Left cardiac atrium (tissue), 4 donors: Measurements from ENCODE around the gene NEGR1. TPM values are rescaled to one million over a fixed set of nuclear protein-coding genes. Genes with fewer than 3 reads are reported as not detected.

Source experiments
- ATAC-seq, 2 donors: fragments of 200-7000 bp; cut with Tn5 transposase; one replicate each; pipeline ENCODE4 v1.9.1; 2020; ENCODE audit warnings: mild to moderate bottlenecking in 2 of 2, moderate library complexity in 2 of 2
- DNase-seq: peaks from one replicate; pipeline ENCODE4 v3.0.0-alpha.2; 2020
- intact Hi-C, 2 donors: fragments of 100-400 bp; cut with DNase I; formaldehyde crosslinking; loops; one replicate each; pipeline versions ENCODE4 v1.14.1 to v1.15.1; 2022 to 2023
- total RNA-seq, 2 donors: library from RNA; stranded (reverse); fragmentation: NEBNext Ultra II Directional; extraction: Animal tissue kit (Norgen Biotek cat#: 25700); gene quantifications; one replicate each; pipeline ENCODE4 v1.2.1, GENCODE V29; 2021
- donor health status: DM: no; HTN: yes; CAD: no.
- donor health status: DM: no; HTN: yes; CAD: no; lungs with severe emphysema.
- donor health status: DM: yes; HTN: yes; CAD: no.
- donor health status: Dilated cardiomyopathy.

The NEGR1 gene
- total RNA-seq, 2 donors from 2014 or later, result 18.8 to 22.4 TPM

DNA sequence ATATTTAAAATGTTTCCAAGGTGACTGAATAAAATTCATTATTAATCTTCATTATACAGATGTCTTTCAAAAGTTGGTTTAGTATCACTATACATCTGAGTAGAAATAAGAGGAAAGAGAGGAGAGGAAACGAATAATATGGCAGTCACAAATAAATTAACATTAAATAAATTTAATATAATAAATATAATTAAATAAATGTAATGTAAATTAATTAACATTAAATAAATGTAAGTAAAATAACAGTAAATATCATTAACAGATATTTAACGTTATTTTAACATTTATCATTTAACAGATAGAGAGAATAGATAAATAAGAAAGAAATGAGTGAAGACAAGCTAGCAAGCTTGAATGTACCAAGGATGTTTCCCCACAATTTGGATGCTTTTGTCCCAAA, 592.7 kb downstream of the NEGR1 start:
- no peak for DNase-seq
- intact Hi-C loops, result no loop called here

DNA sequence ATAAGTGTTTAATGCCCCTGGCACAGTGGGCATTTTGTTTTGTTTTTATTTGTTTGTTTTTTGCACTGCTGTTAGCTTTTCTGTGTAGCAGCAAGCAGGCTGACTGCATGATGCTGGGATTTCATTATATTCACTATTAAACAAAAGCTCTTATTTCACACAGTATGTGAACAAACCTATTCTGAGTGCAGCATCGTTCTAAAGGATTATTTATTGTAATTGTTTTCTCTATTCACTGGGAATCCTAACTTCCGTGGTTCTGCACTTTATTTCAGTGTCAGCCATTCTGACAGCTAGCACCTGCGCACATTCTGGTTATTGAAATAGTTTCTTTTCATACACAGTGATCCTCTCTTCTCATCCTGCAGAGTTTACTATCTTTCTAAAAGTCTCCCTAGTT, 595.0 kb downstream of the NEGR1 start:
- intact Hi-C loops, result no loop called here
- DNase-seq, result no peak
- ATAC-seq, result no peak

More for the DNA sequence above, 592.7 kb downstream of the NEGR1 start:
- ATAC-seq, result no peak

DNA sequence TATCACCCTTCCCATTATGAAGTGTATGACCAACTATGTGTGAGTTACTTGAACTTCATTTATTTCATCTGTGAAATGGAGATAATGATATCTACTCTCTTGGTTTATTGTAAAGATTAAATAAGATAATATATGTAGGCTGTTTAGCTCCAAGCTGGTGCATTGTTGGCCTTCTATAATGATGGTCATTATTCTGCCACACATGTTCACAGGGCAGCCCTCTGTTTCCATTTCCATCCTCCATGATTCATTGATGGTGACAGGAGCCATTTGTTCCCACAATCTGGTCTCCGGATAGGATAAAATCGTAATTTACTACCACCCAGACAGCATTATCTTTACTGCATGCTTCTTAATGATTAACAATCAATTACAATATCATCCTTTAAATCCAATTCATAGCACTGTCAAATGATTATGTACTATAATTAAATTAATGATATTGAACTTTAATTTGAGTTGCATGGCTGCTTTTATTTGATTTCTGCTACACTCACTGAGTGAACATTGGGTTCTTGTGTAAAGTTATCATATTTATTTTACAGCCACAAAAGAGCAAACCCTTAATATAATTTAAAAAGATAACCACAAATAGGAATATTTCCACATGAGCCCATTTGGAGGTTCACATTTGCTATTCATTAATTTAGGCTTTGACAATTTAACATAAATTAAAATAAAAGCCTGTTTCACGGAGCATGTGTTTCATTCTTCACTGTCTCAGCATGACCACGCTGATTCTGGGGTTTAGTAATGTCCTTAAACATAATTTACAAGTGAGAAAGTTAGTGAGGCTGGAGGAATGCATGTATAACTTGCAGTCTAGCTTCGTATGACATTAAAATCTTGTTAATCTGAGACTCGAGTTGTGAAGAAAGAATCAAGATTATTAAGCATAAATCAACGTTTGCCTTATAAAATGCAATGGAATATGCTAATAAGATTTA, 605.1 kb downstream of the NEGR1 start:
- ATAC-seq, result no peak
- intact Hi-C loops, result no loop called here
- DNase-seq, result no peak

DNA sequence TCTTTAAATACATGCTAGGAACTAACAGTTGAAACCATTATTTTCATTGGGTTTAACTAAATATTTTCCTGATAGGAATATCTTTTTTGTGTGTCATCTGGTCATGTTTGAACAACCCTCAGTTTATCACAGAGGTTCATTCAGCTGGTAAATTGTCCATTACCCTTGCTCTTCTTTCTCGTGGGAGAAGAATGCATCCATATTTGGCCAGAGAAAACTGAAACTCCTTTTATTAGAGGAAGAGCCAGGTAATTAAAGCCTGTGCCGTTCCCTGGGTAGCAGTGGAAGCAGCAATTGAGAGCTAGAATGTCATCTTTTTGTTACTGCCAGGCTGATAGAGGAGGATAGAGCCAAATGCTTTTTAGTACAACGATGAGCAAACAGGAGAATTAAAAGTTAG, 614.3 kb downstream of the NEGR1 start:
- ATAC-seq, result no peak
- intact Hi-C loops, result no loop called here

DNA sequence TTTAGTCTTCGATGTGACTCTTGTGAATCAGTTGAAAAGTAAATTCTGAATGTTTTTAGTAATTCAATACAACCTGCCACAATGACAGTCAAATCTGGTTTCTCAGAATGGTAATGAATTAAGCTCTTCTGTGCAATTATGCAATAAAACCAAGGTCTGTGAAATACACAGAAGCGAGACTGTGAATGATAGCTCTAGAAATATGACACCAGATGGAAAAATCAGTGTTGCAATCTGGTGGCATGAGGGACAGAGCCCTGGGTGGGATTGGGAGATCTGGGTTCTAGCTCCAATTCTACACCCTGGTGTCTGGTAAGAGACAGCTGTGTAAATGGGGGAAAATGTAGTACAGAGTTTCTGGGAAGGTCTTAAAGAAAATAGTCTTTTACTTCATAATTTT, 615.1 kb downstream of the NEGR1 start:
- DNase-seq (no peak), ATAC-seq (peak in 1 of 2 donors; percentile 59)
- intact Hi-C loops, result no loop called here

More for the DNA sequence above, 614.3 kb downstream of the NEGR1 start:
- no peak for DNase-seq

GRCh38 chr1:71666609-71667008, 615.7 kb downstream of the NEGR1 start:
- intact Hi-C loops, result no loop called here
- DNase-seq, result no peak
- ATAC-seq, result no peak

DNA sequence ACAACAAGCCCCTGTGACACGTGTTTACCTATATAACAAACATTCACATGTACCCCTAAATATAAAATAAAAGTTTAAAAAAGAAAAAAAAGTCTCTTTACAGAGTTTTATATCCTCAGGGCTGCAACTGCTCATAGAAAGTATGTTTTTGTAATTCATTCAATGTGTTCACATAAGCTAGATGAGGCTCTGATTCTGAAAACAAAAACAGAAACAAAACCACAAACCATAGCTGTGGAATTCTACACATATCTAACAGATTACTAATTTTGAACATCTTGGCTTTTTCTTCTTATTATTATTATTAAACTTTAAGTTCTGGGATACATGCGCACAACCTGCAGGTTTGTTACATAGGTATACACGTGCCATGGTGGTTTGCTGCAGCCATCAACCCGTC, 621.9 kb downstream of the NEGR1 start:
- intact Hi-C loops, result no loop called here
- ATAC-seq, result no peak

DNA sequence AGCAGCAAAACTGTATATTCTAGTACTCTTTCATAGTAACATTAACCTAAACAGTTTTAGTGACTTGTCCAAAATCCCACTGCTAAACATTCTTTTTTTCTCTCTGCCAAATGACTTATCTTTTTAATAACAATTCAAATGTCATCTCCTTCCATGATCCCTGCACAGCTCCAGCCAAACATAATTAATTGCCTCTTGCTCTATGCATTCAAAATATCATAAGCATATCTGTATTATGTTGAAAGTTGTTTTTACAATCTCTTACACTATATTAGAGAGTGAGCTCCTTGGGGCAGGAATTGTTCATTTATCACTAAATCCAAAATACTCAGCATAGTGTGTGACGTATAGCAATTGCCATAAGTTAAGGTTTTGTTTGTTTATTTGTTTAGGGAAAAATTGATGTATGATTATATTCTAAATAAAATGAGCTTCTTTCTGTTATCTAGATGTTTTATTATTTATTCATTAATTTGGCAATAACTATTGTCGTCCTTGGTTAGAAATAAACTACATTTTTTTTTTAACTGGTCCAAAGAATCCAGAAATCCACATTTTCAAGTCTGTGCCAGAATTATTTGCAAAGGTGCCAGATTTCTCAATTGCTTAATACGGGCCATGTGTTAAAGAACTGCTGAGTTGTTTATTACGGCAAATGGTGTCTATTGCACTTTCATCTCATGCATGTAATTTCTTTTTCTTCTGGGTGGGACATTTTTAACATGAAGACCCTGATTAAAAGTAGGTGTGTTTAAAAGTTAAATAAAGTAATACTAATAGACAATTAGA, 624.3 kb downstream of the NEGR1 start:
- no peak for DNase-seq
- ATAC-seq, result peak; percentile 61 to 65
- intact Hi-C loops, result no loop called here

More for the DNA sequence above, 621.9 kb downstream of the NEGR1 start:
- no peak for DNase-seq

GRCh38 chr1:71656902-71657301, 625.4 kb downstream of the NEGR1 start:
- ATAC-seq (no peak), DNase-seq (no peak)

DNA sequence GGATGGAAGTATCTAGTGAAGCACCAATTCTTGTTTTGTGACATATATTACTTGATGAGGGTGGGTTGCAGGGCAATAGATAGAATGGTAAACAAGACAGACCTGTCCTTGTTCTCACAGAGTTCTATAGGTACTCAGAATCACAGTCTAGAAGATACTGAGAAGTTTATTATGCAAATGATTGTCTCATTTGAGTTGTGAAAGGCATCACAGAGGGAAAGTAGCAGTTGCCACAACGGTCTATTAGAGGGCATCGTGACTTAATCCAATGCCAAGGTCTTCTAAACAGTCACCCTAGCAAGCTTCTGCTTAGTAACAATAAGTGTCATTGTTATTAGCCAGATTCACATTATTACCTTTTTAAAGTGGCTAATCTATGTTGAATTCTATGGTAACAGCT, 626.7 kb downstream of the NEGR1 start:
- no peak for ATAC-seq
- intact Hi-C loops, result no loop called here
- no peak for DNase-seq

More at GRCh38 chr1:71656902-71657301, 625.4 kb downstream of the NEGR1 start:
- intact Hi-C loops, result no loop called here

DNA sequence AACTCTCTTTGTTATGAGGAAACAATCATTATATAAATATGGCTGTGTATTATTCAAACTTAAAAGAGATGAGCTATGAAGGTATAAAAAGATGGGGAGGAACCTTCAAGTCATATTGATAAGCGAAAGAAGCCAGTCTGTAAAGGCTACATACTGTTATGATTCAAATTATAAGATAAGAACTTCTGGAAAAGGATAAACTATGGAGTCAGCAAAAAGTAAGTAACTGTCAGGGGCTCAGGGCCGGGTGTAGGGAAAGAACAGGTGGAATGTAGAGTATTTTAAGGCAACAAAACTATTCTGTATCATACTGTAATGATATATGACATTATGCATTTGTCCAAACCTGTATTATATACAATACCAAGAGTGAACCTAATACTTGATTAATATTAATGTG, 628.4 kb downstream of the NEGR1 start:
- intact Hi-C loops, result no loop called here
- DNase-seq (no peak), ATAC-seq (no peak)

DNA sequence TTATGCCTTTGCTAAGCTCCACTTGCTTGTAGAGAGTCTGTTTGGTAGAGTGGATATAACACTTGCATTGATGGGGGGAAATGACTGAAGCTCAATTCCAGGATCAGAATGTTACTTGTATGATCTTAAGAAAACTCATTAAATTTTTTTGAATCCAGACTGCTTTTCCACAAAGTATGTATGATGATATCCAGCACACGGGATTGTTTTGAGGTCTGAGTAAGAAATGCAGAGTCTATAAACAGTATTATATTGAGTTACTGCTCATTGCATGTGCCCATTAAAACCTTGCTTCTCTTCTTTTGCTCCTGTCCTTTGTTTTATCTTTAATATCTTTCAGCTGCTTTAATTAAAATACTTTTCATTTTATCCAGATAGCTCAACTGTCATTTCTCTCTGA, 631.1 kb downstream of the NEGR1 start:
- DNase-seq (no peak), ATAC-seq (no peak)
- intact Hi-C loops, result no loop called here

DNA sequence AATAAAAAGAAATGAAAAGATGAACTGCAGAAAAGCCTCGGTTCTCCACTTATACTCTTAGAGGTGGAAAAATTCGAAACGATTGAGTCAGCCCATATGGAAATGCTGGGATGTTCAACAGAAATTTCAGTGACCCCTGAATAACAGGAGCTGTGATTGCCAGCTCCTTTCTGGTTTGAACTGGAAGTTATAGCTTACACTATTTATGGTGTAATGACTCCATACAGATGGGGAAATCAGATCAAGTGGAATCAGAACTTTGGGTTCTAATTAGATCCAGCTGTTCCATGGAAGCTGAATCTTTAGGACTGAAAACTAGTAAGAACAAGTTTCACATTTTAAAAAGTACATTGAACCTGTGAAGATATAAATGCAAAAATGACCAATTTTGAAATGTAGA, 632.2 kb downstream of the NEGR1 start:
- ATAC-seq, result no peak
- intact Hi-C loops, result no loop called here
- no peak for DNase-seq

- intact Hi-C loops, result no loop called here
- ATAC-seq, result peak in 1 of 2 donors; percentile 19
- DNase-seq, result no peak
These were observed 632.7 kb downstream of the NEGR1 start for GRCh38 chr1:71649608-71650007.

DNA sequence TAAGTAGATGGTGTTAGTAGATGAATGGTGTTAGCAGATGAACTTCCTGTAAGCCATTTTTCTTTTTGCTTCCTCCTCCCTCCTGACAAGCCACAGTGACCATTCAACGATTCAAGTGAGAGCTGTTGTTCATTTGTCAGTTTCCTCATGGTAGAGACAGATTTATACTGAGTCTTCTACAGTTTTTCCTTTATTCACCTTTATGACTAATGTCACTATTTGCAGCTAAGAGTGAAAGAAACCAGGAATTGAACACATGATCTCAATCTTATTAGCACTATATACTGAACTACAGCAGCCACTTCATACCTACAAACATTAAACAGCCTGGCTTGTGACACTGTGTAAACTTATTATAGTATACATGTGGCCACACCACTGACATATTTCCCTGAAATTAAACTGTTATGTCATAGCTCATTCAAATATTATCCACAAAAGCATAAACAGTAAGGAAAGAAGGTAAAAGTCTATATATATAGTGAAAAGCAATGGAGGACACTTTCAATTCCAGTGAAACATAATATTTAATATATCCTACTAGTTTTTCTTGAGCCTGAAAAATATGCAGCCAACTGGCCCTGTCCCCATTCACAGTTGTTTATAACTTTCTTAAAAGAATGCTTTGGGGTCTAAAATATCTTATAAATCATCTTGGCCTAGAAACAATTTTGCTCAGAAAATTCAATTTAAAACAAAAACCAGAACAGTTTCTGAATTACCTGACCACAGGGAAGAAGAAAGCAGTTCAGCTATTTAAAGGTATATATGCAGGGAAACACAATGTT, 634.6 kb downstream of the NEGR1 start:
- ATAC-seq, result no peak
- DNase-seq, result no peak

GRCh38 chr1:71645015-71645414, 637.3 kb downstream of the NEGR1 start:
- intact Hi-C loops, result no loop called here

More for the DNA sequence above, 634.6 kb downstream of the NEGR1 start:
- intact Hi-C loops, result no loop called here

DNA sequence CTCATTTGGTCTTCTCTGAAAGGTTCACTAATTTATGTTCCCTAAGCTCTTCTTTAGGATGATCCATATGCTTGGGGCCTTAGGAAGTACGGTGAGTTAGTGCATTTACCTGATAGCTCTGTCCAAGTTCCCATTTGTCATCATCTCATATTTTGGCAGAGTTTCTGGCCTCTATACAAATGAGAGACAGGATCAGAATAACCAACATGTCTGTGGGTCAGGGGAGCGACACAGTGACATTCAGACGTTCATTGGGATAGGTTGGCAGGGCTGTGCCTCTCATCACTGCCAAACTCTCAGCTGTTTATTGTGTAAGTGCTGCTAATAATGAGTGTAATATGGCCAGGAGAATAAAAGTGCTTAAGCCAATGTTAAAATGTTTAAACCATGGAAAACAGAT, 640.4 kb downstream of the NEGR1 start:
- ATAC-seq, result peak; percentile 48 to 49
- intact Hi-C loops, result no loop called here
- DNase-seq, result no peak

More at GRCh38 chr1:71645015-71645414, 637.3 kb downstream of the NEGR1 start:
- ATAC-seq, result no peak
- no peak for DNase-seq

DNA sequence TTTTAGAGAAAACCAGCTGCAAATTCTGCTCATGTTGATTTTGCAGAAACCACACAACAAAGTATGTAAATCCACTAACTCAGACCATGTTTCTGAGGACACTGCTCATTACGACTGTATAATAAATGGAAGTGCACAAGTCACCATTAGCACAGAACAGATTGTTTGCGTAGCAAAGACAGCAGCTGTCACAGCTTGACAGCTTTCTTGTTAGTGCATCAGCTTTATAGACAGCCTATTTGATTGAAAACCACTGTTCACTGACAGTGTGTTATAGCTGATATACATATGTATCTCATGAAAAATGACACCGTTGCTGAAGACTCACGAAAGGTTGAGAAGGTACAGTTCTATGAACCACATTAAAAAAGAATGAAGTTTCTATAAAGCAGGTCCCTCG, 641.3 kb downstream of the NEGR1 start:
- ATAC-seq (no peak), DNase-seq (no peak)
- intact Hi-C loops, result no loop called here

DNA sequence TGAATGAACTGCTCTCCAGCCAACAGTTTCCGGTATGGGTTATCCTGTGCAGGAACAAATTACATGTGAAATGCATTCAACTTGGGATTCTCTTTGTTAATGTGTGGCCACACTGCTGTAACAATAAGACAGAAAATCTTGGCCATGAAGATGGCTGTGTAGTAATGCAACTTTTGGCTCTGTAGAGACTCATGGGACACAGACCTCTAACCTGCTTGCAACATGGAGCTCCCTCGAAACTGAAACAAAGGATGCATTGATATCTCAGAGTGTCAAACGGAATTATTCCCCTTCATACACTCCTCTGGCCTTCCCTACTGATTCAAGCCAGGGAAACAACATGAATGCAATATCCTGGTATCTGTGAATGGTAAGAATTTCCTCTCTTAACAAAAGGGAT, 642.2 kb downstream of the NEGR1 start:
- ATAC-seq, result peak; percentile 42 to 81

More for the DNA sequence above, 642.2 kb downstream of the NEGR1 start:
- no peak for DNase-seq
- intact Hi-C loops, result no loop called here
